NCI-H748 (cell line): ENCODE measurements around the gene GTPBP4.
A peak's percentile ranks its signal among the peaks of the same experiment; 100 is the strongest.
"Not testable (repeated sequence)": the region's sequence is repeated elsewhere in the genome, so short reads cannot be mapped to it uniquely, and the experiment has no call there.

Source experiments
- DNase-seq: peaks from one replicate; lab custom pipeline; 2025; ENCODE audit not compliant: unreplicated experiment; lab: John Stamatoyannopoulos, UW

The GTPBP4 gene

DNA sequence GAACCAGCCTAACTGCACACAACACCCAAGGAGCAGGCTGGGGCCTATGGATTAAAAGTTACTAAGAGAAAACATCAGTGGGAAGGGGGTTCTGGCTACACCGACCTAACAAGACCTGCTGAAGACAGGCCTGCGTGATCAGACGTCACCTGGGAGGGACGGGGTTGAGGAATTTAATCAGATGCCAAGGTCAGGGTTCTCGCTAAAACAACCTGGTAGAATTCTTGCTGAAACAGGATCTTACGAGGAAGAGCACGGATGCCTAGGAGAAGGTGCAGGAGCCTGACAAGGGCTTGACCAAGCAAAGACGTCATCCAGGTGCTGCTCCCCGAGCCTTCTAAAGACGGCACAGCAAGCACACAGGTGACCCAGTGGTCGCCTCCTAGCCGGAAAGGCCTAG is 35.9 kb downstream of the GTPBP4 start:
- DNase-seq, result no peak

DNA sequence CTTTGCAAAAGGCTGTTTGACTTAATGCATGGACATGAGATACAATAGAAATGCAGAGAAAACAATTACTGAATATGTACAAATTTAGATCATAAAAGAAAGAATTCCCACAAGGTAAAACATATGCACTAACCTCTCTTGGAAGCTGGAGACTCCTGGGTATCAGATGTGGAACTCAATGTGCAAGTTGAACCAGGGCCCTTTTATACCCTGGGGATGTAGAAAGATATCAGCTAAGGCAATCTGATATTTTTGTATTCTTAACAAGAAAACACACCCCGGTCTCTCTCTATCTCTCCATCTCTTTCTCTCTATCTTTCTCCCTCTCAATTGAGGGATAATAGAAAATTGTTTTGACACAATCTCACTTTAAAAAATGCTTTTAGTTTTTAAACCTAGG is 37.4 kb downstream of the GTPBP4 start, which contains the start of gene IDI2:
IDI2 (minus strand) TSS at position 177 of the 400 bp plus-strand sequence. CDS start 1,136 bp downstream, outside the sequence.
- no peak for DNase-seq

DNA sequence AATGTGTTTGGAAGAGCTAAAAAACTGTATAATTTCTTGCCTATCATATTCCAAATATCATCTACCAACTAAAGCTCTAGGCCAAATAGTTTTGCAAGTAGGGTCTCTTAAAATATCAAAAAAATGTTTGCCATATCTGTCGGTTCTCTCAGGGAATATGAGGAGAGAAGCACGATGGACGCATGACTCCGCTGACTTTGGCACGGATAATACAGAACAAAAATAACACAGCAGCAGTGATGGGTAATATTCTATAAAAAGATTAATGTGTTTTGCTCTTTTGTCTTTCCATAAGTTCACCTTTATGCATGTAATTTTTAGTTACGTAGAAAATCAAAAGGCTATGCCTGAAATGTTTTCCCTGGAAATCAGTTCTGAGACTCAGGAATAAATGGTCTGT is 38.3 kb downstream of the GTPBP4 start:
- no peak for DNase-seq

DNA sequence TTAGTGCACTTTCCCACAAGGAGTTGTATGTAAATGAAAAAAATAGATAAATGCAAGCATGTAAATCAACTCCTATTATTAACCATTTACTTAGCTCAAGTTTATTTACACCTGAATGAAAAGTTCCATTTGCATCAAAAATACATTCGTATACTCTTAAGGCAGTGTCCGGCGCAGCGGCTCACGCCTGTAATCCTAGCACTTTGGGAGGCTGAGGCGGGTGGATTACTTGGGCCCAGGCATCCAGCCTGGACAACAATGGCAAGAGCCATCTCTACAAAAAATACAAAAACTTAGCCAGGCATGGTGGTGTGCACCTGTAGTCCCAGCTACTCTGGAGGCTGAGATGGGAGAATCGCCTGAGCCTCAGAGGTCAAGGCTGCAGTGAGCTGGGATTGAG is 41.6 kb downstream of the GTPBP4 start:
- DNase-seq, result no peak

DNA sequence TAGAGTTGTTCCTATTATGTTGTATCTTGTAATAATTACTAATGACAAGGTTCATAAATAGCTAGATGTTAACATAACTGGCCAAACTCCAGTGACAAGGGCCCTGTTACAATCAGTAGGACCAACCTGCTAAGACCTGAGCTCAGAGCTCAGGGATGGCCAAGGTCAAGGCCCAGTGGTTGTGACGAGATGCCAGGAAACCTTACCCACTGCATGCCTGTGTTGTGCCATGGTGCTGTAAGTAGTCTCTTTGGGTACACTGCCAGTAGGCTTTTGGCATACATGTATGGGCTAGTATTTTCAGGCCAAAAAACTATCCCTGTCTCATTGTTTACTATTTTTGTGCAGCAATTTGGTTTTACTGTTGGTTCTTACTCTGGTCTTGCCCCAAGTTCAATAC is 45.4 kb downstream of the GTPBP4 start:
- DNase-seq, result no peak

DNA sequence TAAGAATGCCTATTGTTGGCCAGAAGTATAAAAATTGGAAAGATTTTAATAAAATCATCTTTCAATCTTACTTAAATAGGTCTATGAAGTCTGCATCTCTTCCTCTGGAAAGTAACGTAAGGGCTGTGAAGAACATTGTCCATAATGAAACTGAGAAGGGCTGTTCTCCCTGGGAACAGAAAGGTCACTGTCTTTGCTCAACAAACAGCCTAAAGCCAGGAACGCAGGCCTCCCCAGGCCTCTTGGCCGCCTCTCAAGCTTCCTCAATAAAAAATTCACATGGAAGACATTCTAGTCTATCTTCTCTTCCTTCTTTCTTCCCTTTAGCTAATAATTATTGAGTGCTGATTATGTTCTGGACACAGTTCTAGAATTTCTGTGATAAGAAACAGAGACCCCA is 46.5 kb downstream of the GTPBP4 start:
- no peak for DNase-seq

DNA sequence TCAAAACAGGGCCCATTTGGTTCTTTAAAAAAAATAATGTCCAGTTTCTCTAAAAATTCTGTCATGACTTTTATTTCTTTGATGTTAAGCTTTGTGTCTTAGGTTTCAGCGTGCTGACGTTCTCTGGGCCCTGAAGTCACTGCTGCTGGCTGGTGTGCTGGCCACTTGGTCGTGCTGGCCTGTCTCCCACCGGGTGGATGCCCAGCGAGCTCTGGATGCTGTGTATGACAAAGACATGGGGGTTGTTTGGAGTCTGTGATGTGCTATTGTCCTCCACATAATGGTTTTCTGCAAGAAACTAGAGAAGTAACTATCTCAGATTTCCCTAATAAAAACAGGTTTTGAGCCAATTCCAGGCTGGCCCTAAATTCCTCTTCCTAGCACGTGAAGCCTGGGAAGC is 47.0 kb downstream of the GTPBP4 start:
- no peak for DNase-seq

DNA sequence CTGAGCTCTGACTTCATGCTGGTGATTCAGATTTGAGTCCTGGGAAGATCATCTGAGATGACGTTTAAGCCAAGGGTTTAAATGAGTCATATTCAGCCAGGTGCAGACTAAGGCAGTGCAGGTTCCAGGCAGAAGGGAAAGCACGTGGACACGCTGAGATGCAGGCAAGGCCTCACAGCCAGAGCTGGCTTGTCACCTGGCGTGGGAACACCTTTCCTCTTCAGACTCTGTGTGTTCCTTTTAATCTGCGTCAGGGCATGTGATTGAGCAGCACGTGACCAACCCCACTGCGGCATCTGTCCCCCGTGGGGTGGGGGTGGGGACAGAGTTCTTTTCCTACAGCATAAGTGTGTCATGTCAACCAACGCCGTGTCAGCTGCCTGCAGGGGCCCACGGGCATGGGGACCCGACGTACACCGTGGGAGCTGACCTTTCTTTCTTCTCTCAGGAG is 48.1 kb downstream of the GTPBP4 start:
- DNase-seq, result no peak

DNA sequence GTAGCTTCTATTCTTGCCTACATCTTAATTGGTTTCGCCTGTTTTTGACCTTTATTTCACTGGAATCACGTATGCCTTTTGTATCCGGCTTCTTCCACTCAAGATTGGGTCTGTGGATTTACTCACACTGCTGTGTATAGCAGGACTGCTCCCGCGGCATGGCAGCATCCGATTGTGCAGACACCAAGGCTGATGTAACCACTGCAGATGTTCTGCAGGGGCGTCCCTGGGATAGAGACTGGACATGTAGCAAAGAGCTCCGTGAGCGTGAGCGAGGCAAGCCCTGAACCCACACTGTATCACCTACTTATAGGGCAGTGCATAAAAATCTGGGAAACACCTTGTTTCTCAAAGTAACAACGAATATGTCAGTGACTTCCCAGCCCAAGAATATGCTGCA is 48.9 kb downstream of the GTPBP4 start:
- DNase-seq, result no peak

DNA sequence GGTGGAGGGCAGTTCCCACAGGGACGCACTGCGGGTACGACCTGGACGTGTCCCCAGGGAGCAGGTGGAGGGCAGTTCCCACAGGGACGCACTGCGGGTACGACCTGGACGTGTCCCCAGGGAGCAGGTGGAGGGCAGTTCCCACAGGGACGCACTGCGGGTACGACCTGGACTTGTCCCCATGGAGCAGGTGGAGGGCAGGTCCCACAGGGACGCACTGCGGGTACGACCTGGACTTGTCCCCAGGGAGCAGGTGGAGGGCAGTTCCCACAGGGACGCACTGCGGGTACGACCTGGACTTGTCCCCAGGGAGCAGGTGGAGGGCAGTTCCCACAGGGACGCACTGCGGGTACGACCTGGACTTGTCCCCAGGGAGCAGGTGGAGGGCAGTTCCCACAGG is 50.5 kb downstream of the GTPBP4 start:
- not testable (repeated sequence) for DNase-seq

DNA sequence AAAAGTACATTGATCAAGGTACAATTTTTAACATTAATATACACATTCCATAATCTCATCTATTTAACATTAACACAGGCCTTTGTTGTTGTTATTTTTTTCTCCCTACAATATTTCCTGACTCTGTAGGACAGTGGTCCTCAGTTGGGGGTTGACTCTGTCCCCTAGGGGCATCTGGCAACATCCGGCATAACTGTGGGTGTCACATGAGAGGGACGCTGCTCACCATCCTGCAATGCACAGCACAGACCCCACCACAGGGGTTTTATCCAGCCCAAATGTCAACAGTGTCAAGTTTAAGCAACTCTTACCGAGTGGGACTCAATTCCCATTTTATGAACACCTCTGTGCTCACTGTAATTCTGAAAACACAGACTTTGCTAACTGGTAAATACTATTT is 51.9 kb downstream of the GTPBP4 start:
- DNase-seq, result no peak

DNA sequence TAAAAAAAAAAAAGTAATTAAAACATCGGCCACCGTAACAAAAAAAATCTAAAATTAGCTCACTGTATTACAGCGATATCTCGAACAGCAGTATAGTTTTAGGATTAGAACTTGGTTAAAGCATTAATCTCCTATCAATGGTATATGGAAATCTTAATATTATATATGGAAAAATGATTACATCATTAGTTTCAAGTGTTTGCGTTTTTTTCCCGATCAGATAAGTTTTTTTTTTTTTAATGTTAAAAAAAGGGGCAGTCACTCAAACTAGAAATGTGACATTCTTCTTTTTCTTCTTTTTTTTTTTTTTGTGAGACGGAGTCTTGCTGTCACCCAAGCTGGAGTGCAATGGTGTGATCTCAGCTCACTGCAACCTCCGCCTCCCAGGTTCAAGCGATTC is 53.3 kb downstream of the GTPBP4 start:
- DNase-seq, result no peak

DNA sequence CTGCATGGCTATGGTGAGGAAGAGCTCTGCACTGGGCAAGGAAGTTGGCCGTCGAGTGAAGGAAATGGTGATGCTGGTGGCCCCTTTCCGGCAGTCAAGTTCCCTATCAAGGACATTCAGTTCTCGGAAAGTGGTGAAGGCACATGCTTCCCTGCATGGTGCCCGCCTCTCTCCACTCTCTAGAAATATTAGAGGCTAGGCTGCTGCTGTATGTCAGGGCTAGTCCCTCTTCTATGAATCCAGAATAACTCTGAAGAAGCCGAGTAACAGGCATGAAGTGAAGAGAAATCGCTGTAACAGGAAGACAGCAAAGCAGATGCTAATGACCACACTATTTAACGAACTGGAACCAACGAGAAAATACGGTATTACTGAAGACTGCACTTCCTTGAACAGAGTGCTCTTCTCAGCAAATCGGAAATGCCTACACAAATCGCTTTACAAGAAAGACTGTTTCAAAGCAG is 55.3 kb downstream of the GTPBP4 start:
- no peak for DNase-seq

DNA sequence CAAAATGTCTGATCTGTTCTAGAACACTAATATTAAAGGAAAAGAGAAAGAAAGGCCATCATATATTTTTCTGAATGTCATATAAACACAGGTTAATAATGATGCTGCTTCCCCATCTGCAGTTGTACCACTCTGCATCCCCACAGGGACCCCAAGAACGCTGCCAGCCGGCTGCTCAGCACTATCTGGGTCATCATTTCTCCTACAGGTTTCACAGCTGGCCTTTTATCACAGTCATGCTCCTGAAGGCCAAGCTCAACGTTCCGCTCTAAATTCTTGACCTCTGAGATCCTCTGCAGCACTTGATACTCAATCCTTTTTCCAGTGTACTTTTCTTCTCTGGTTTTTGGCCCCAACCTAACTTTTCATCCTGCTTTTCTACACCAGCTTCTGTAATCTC is 55.9 kb downstream of the GTPBP4 start:
- DNase-seq, result no peak

DNA sequence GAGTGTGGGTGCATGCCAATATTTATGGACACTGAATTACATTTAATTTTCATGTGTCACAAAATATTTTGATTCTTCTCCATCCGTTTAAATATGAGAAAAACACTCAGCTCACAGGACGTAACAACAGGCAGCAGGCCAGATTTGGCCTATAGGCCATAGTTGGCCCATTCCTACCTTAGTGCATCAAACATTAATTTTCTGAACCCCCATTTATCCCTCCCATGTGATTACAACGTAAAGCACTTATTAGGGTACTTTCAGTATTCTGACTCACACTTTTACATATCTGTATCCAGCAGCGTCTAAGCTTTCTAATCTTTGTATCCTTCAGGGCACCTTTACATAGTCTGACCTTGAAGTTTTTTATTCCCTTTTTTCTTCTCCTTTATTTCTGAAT is 56.7 kb downstream of the GTPBP4 start:
- no peak for DNase-seq

DNA sequence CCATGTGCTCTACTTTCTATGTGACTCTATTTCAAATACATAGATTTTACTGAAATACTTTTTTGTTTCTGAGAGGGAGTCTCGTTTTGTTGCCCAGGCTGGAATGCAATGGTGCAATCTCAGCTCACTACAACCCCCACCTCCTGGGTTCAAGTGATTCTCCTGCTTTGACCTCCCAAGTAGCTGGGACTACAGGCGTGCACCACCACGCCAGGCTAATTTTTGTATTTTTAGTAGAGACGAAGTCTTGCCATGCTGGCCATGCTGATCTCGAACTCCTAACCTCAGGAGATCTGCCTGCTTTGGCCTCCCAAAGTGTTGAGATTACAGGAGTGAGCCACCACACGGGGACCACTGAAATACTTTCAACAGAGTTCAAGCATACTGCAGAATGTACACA is 57.2 kb downstream of the GTPBP4 start:
- no peak for DNase-seq

DNA sequence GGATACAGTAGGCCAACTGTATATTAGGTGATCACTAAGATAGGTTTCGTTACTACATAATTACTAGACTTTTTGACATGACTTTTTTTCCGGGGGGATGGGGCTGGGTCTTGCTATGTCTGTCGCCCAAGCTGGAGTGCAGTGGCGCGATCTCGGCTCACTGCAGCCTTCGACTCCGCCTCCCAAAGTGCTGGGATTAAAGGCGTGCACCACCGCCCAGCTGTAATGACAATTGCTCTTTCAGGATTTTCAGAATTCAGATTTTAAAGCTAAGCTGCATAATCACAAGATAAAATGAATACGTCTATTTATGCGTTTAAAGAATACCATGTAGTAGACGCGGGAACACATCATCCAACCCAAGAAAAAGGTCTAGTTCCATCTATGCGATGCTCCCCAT is 59.7 kb downstream of the GTPBP4 start:
- peak; percentile 29 for DNase-seq

DNA sequence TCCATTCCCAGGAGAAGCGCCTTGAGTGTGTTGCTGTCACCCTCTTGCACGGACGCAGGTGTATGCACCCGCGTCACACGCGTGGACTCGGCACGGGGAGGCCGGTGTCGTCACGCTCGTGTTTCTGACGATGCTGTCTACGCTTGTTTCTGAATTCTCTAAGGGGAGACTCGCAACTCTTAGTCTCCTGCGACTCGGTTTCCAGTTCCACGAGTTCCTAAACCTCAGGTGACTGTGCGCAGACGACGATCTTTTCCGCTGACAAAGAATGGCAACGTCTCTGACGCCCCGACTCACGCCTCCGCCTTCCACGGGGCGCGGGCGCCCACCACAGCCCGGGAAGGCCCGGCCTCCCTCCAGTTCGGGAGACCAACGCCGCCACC is 60.1 kb downstream of the GTPBP4 start:
- DNase-seq, result peak; percentile 61

DNA sequence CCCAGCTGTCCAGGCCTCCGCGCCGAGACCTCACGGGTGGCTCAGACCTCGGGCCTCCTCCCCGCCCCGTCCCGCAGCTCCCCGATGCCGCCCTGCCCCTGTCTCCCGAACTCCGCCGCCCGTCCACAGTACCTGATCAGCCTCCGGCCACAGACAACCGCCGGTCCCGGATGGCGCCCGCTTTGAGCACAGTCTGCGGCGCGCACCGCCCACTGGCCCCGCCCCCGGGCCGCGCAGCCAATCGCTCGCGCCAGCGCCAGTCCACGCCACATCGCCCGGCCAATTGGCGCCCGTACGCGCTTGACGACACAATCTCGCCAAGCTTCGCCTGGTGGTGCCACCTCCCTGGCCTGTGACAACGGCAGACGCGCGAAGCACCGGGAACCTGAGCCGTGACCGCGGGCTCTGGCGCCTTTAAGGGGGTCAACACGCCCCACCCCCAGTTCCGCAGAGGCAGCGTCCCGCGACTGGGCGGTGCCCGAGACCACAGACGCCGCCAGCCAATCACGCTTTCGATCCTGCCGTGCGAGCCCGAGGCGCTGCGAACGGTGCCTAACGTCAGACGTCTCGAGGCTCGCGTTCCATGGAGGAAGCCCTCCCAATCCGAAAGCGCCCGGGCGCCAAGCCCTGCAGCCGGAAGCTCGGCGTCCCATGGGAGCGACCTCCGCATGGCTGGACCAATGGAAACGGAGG is 60.6 kb downstream of the GTPBP4 start, which contains the start of gene IDI1:
IDI1 (minus strand) TSS at position 388 of the 693 bp plus-strand sequence; CDS start at position 272, 116 bp downstream.
- peak; percentile 99 for DNase-seq

DNA sequence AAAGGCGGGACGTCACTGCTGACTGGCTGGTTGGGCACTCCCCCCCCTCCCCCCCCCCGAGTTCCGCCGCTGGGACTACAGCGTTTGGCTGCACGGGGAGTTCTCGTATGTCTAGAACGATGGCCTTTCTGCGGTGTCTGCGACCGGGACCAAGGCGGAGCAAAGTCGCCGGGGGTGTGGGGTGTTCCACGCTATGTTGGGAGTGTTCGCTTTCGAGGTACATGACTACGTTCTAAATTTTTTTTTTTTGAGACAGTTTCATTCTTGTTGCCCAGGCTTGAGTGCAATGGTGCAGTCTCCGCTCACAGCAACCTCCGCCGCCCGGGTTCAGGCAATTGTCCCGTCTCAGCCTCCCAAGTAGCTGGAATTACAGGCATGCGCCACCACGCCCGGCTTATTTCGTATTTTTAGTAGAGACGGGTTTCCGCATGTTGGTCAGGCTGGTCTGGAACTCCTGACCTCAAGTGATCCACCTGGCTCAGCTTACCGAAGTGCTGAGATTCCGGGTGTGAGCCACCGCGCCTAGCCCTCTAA is 61.3 kb downstream of the GTPBP4 start:
- DNase-seq, result no peak

DNA sequence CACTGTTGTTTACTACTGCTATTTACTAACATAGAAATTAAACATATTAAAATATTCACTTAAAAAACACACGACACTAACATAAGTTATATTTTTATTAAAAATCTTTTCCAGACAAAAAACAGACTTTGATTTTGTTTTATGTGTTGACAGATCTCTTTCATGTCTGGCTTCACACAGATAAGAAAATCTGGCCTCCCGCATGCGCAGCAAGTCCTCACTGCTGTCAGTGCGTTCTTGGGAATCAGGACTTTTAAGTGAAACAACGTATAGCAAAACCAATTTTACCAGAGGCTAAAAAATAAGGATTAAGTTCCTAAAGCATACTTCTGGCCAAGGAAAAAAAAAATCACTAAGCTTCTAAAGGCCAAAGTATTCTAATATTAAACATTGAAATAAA is 61.9 kb downstream of the GTPBP4 start:
- peak; percentile 8 for DNase-seq

DNA sequence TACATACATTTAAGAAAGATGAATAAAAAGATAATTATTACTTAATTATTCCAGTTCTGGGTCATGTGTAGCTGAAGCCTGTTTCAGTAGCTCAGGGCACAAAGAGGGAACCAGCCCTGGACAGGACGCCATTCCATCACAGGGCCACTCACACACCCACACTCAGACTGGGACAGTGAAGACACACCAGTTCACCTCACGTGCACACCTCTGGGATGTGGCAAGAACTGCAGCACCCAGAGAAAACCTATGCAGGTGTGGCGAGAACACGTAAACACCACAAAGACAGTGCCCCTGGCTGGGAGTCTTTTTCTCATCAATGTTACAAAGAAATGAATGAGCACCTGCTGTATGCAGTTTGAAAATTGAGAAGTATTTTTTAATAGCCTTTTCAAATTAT is 62.3 kb downstream of the GTPBP4 start:
- peak; percentile 16 for DNase-seq

DNA sequence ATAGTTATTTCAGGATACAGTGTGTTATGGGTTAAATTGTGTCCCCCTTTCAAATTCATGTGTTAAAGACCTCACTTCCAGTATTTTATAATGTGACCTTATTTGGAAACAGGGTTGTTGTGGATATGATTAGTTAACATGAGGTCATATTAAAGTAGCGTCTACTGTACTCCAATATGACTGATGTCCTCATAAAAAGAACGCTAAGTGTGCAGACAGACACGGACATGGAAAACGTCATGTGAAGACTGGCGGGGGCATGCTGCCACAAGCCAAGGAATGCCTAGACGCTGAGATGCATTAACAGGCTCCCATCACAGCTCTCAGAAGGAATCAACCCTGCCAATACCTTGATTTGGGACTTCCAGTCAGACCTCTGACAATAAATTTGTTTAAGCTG is 66.5 kb downstream of the GTPBP4 start:
- DNase-seq, result no peak
